Upper lobe of right lung (tissue), 1 donor: ENCODE results near the gene UBXN11. TPM values are rescaled to one million over a fixed set of nuclear protein-coding genes. Genes with fewer than 3 reads are reported as not detected.
A peak's percentile ranks its signal among the peaks of the same experiment; 100 is the strongest.

Experiments used
- ATAC-seq: fragments of 200-7000 bp; cut with Tn5 transposase; one replicate; pipeline ENCODE4 v1.9.1; 2020; ENCODE audit warnings: mild to moderate bottlenecking, moderate library complexity
- DNase-seq: peaks from one replicate; pipeline ENCODE4 v3.0.0-alpha.2; 2020
- H3K27ac ChIP-seq: fragments of 200-600 bp; one replicate; pipeline ENCODE4 v1.8.0; 2022
- H3K27me3 ChIP-seq: fragments of 200-600 bp; one replicate; pipeline ENCODE4 v1.8.0; 2022; ENCODE audit warnings: mild to moderate bottlenecking
- H3K36me3 ChIP-seq: fragments of 200-600 bp; one replicate; pipeline ENCODE4 v1.8.0; 2022
- H3K4me1 ChIP-seq: fragments of 200-600 bp; one replicate; pipeline ENCODE4 v1.8.0; 2022
- H3K4me3 ChIP-seq: fragments of 200-600 bp; one replicate; pipeline ENCODE4 v1.8.0; 2022; ENCODE audit warnings: mild to moderate bottlenecking
- H3K9me3 ChIP-seq: fragments of 200-600 bp; one replicate; pipeline ENCODE4 v1.8.0; 2022
- intact Hi-C: fragments of 100-400 bp; cut with DNase I; formaldehyde crosslinking; loops from one replicate; pipeline ENCODE4 v1.11.0; 2022
- total RNA-seq: library from RNA; stranded (reverse); fragmentation: NEBNext Ultra II Directional; extraction: Animal tissue kit (Norgen Biotek cat#: 25700); gene quantifications from one replicate; pipeline ENCODE4 v1.2.1, GENCODE V29; 2021
- TF ChIP-seq, protein P1 (sequence below): fragments of 200-600 bp; IDR thresholded peaks from one replicate; pipeline ENCODE4 v1.8.0; 2022; ENCODE audit warnings: antibody characterized with exemption
- donor health status: DM: no; HTN: yes; CAD: no; lungs with severe emphysema.

UBXN11 gene
- total RNA-seq, 1 donor from 2014 or later = 37.0 TPM

DNA sequence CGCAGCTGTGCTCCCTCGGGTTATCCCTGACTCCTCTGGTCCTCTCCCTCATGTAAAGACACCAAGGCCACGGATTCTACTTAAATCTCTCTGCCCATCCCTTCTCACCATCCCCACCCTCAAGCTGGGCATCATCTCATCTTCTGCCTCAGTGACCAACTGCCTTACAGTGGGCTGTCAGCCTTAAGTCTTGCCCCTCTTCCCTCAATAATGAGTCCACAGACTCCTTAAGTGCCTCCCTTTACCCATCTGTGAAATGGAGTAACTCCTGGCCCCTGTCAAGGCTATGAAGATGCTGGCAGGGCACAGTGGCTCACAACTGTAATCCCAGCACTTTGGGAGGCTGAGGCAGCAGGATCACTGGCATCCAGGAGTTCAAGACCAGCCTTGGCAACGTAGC lies 14.5 kb downstream of the UBXN11 start:
- H3K4me1 ChIP-seq = peaks cover 42% of the 10 kb centered on the region
- ATAC-seq (no peak), DNase-seq (no peak)
- intact Hi-C loops = no loop called here
- H3K9me3 ChIP-seq = no peaks in the 10 kb centered on the region
- H3K36me3 ChIP-seq = no peaks in the 10 kb centered on the region
- H3K4me3 ChIP-seq = no peak overlapping the region
- peak overlapping the region; percentile 81 for H3K27ac ChIP-seq
- TF ChIP-seq, protein P1, sequence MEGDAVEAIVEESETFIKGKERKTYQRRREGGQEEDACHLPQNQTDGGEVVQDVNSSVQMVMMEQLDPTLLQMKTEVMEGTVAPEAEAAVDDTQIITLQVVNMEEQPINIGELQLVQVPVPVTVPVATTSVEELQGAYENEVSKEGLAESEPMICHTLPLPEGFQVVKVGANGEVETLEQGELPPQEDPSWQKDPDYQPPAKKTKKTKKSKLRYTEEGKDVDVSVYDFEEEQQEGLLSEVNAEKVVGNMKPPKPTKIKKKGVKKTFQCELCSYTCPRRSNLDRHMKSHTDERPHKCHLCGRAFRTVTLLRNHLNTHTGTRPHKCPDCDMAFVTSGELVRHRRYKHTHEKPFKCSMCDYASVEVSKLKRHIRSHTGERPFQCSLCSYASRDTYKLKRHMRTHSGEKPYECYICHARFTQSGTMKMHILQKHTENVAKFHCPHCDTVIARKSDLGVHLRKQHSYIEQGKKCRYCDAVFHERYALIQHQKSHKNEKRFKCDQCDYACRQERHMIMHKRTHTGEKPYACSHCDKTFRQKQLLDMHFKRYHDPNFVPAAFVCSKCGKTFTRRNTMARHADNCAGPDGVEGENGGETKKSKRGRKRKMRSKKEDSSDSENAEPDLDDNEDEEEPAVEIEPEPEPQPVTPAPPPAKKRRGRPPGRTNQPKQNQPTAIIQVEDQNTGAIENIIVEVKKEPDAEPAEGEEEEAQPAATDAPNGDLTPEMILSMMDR = no peak
- H3K27me3 ChIP-seq = no peaks in the 10 kb centered on the region

GRCh38 chr1:26291433-26291832 lies 15.0 kb downstream of the UBXN11 start:
- no peak overlapping the region for H3K4me3 ChIP-seq
- no peaks in the 10 kb centered on the region for H3K9me3 ChIP-seq
- TF ChIP-seq, protein P1 = no peak
- peak overlapping the region; percentile 81 for H3K27ac ChIP-seq
- no peaks in the 10 kb centered on the region for H3K27me3 ChIP-seq
- H3K4me1 ChIP-seq = peaks cover 47% of the 10 kb centered on the region
- DNase-seq (no peak), ATAC-seq (no peak)
- no peaks in the 10 kb centered on the region for H3K36me3 ChIP-seq
- intact Hi-C loops = no loop called here

DNA sequence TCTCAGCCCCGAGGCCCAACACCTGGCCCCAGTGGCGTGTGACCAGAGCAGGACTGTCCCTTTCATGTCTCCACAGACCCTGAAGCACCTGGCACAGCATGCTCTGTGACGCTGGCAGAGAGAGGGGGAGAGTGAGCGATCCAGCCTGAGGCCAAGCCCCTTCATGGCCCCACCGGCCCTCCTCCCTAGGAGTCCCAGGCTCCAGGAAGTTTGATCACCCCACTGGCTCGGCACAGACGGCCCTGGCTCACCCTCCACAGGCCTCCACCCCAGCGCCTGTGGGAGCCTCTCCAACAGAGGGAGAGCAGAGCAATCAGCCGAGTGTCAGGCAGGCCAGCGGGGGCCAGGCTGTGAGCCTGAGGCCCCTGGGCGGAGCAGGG lies 15.6 kb downstream of the UBXN11 start:
- H3K36me3 ChIP-seq = no peaks in the 10 kb centered on the region
- H3K4me3 ChIP-seq = no peak overlapping the region
- no peak for DNase-seq
- peaks cover 53% of the 10 kb centered on the region for H3K4me1 ChIP-seq
- H3K9me3 ChIP-seq = no peaks in the 10 kb centered on the region
- H3K27ac ChIP-seq = peak overlapping the region; percentile 81
- intact Hi-C loops = no loop called here
- TF ChIP-seq, protein P1 = no peak
- H3K27me3 ChIP-seq = no peaks in the 10 kb centered on the region
- ATAC-seq = no peak

GRCh38 chr1:26290122-26290881 lies 16.1 kb downstream of the UBXN11 start:
- no peaks in the 10 kb centered on the region for H3K27me3 ChIP-seq
- TF ChIP-seq, protein P1 = no peak
- peaks cover 58% of the 10 kb centered on the region for H3K4me1 ChIP-seq
- intact Hi-C loops = no loop called here
- DNase-seq (no peak), ATAC-seq (peak; percentile 56)
- H3K36me3 ChIP-seq = no peaks in the 10 kb centered on the region
- H3K4me3 ChIP-seq = no peak overlapping the region
- H3K9me3 ChIP-seq = no peaks in the 10 kb centered on the region
- H3K27ac ChIP-seq = peak overlapping the region; percentile 81

- TF ChIP-seq, protein P1 = no peak
- intact Hi-C loops = no loop called here
- peak; percentile 85 for DNase-seq
- ATAC-seq = peak; percentile 67
- Histone ChIP-seq H3K4me3 (no peak overlapping the region), H3K27ac (peak overlapping the region; percentile 81), H3K36me3 (no peaks in the 10 kb centered on the region), H3K4me1 (peaks cover 67% of the 10 kb centered on the region), H3K27me3 (no peaks in the 10 kb centered on the region), H3K9me3 (no peaks in the 10 kb centered on the region)
These were observed 17.0 kb downstream of the UBXN11 start for GRCh38 chr1:26289158-26290059.
